ENCODE data around the gene SLC25A21. TPM values are rescaled to one million over a fixed set of nuclear protein-coding genes. Genes with fewer than 3 reads are reported as not detected.

SLC25A21 gene
- total and polyA plus RNA-seq, 10 of the 15 experiments (the other 5 are each of a cell fraction or from before 2014, with no cell fraction given) = 0.06 to 0.72 (median 0.17) TPM; not detected in 3

DNA sequence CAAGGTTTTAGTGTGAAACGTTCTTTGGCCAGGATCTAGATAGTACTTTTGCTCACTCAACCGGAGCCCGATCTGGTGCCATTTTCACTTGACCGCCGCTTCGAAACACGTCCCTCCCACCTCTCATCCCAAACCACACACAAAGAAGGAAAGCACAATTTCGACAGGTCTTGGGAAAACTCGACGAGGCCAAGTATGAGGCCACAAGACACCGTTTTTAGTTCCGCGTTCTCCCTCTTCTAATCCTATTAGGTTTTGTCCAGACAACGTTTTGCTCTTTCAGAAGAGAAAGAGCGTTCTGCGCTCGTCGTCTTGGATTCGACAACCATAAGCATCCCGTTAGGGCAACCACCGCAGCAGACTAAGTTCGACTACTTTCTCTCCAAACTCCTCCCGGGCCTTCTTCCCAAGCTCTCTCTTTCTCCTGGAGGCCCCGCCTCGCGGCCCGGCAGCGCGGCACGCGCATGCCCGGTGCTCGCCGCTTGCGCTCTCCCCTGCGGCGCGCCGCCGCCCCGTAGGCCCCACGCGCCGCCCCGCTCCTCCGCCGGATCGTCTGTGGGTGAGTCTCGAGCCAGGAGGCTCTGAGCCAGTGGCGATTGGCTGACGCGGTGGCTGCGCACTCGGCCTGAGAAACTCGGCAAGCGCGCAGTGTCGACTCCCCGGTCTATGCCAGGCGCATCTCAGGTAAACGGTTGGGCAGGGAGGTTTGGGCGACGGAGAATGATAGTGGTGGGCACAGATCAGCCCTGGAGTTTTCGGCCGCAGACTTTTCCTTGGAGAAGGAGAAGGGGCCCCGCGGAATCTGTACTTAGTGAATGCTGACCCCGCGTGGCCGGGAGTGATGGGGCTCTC is 25.2 kb upstream of the SLC25A21 start, which contains the start of gene MIPOL1:
TSS of gene MIPOL1 (plus strand) at position 517 of the 852 bp plus-strand sequence. CDS start 49,952 bp downstream, outside the sequence.
- H3K79me2 ChIP-seq (ENCODE audit: control insufficient read depth, insufficient read depth, low read length) = no peaks in the 10 kb centered on the region
- no peak within 1 kb of the TSS for H3K4me2 ChIP-seq (ENCODE audit: control insufficient read depth, insufficient read depth)
- DNase-seq (ENCODE audit: low read depth, low spot score) (no peak), ATAC-seq (no peak), FAIRE-seq (no peak)
- H3K27me3 ChIP-seq (replicated peaks in 1 of 2; ENCODE audit: control insufficient read depth in 2 of 2, insufficient read depth in 2 of 2, low read length in 1 of 2) = no peaks in the 10 kb centered on the region
- no peak for TF ChIP-seq RBBP5 (conservative IDR thresholded peaks at IDR 0.05)
- no peak for TF ChIP-seq RUNX3 (IDR thresholded peaks at IDR 0.05; ENCODE audit: low read length)
- TF ChIP-seq NFIC (IDR thresholded peaks at IDR 0.05; ENCODE audit: low read depth, low read length) = no peak
- TF ChIP-seq, protein P1, sequence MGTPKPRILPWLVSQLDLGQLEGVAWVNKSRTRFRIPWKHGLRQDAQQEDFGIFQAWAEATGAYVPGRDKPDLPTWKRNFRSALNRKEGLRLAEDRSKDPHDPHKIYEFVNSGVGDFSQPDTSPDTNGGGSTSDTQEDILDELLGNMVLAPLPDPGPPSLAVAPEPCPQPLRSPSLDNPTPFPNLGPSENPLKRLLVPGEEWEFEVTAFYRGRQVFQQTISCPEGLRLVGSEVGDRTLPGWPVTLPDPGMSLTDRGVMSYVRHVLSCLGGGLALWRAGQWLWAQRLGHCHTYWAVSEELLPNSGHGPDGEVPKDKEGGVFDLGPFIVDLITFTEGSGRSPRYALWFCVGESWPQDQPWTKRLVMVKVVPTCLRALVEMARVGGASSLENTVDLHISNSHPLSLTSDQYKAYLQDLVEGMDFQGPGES (IDR thresholded peaks at IDR 0.05) = no peak
- TF ChIP-seq POU2F2 (IDR thresholded peaks at IDR 0.05; ENCODE audit: borderline replicate concordance, low read depth, low read length) = no peak
- no peak for TF ChIP-seq CEBPB (IDR thresholded peaks at IDR 0.05; ENCODE audit: borderline replicate concordance in 1 of 2, low read depth in 2 of 2, low read length in 2 of 2)
- TF ChIP-seq, protein P2, sequence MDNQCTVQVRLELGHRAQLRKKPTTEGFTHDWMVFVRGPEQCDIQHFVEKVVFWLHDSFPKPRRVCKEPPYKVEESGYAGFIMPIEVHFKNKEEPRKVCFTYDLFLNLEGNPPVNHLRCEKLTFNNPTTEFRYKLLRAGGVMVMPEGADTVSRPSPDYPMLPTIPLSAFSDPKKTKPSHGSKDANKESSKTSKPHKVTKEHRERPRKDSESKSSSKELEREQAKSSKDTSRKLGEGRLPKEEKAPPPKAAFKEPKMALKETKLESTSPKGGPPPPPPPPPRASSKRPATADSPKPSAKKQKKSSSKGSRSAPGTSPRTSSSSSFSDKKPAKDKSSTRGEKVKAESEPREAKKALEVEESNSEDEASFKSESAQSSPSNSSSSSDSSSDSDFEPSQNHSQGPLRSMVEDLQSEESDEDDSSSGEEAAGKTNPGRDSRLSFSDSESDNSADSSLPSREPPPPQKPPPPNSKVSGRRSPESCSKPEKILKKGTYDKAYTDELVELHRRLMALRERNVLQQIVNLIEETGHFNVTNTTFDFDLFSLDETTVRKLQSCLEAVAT (IDR thresholded peaks at IDR 0.05) = no peak
- no TSS peak for BruUV-seq (replicated peaks)
- ChIA-PET RAD21 (ENCODE audit: unreplicated experiment) (no interaction called here), SMC1A (ENCODE audit: uncharacterized antibody, unreplicated experiment) (no interaction called here), CTCF (interaction anchor here (0.6 kb wide), 1 partner anchor 8 kb away, joined by 3 read pairs; no protein-coding TSS in a partner anchor), POLR2A (interaction anchor here (0.6 kb wide), 1 partner anchor 399 kb away, joined by 5 read pairs; no protein-coding TSS in a partner anchor)
- H3K27ac ChIP-seq (ENCODE audit: control insufficient read depth, insufficient read depth) = no peak within 1 kb of the TSS
- intact Hi-C loops (cut with micrococcal nuclease; ENCODE audit: unreplicated experiment) = no loop called here
- 64% methylated on average over 59 of the region's 70 CpGs for WGBS (ENCODE audit: insufficient coverage, insufficient replicate concordance, low lambda C conversion rate, missing lambda C conversion rate)
- no peaks in the 10 kb centered on the region for H3K4me1 ChIP-seq (ENCODE audit: control insufficient read depth, insufficient read depth, low read length)
- no peak within 1 kb of the TSS for H3K9ac ChIP-seq (ENCODE audit: control insufficient read depth, insufficient read depth, low read length)
- no peaks in the 10 kb centered on the region for H4K20me1 ChIP-seq (ENCODE audit: control insufficient read depth, insufficient read depth)
- no peak within 1 kb of the TSS for H3K4me3 ChIP-seq
- H2AFZ ChIP-seq (ENCODE audit: control insufficient read depth, low read depth, low read length) = no peak within 1 kb of the TSS
- no peaks in the 10 kb centered on the region for H3K36me3 ChIP-seq (ENCODE audit: control insufficient read depth in 2 of 2, insufficient read depth in 2 of 2, low read length in 1 of 2)
- H3K9me3 ChIP-seq (replicated peaks; ENCODE audit: control insufficient read depth, insufficient read depth, low read length) = no peaks in the 10 kb centered on the region; the same call in 2 of the 3 replicates
- in situ Hi-C loops (cut with MboI) = no loop called here

Data from GM12878 (cell line).